ENCODE data around the gene MAFG.

The MAFG gene

GRCh38 chr17:81869221-81870130 is 58.1 kb downstream of the MAFG start:
- H3K36me3 ChIP-seq (ENCODE audit: low read depth), result peaks cover 47% of the 10 kb centered on the region
- H3K9me3 ChIP-seq (ENCODE audit: severe bottlenecking), result no peaks in the 10 kb centered on the region
- no peaks in the 10 kb centered on the region for H3K27me3 ChIP-seq (ENCODE audit: insufficient read depth, poor library complexity, severe bottlenecking)
- TF ChIP-seq CTCF (IDR thresholded peaks at IDR 0.05; ENCODE audit: poor library complexity, severe bottlenecking), result peak; percentile 89
- H3K27ac ChIP-seq (ENCODE audit: poor library complexity, severe bottlenecking), result peak overlapping the region; percentile 98
- ATAC-seq (ENCODE audit: low read depth), result no peak
- DNase-seq (ENCODE audit: low spot score), result peak; percentile 75
- H3K4me1 ChIP-seq (ENCODE audit: insufficient read depth, poor library complexity, severe bottlenecking), result peaks cover 31% of the 10 kb centered on the region
- peak overlapping the region; percentile 82 for H3K4me3 ChIP-seq (ENCODE audit: severe bottlenecking)

- ATAC-seq (ENCODE audit: low read depth) (peak; percentile 36), DNase-seq (ENCODE audit: low spot score) (peak; percentile 96)
- H3K36me3 ChIP-seq (ENCODE audit: low read depth), result peaks cover 54% of the 10 kb centered on the region
- H3K27ac ChIP-seq (ENCODE audit: poor library complexity, severe bottlenecking), result peak overlapping the region; percentile 98
- no peaks in the 10 kb centered on the region for H3K27me3 ChIP-seq (ENCODE audit: insufficient read depth, poor library complexity, severe bottlenecking)
- no peak for TF ChIP-seq CTCF (IDR thresholded peaks at IDR 0.05; ENCODE audit: poor library complexity, severe bottlenecking)
- peaks cover 31% of the 10 kb centered on the region for H3K4me1 ChIP-seq (ENCODE audit: insufficient read depth, poor library complexity, severe bottlenecking)
- peak overlapping the region; percentile 82 for H3K4me3 ChIP-seq (ENCODE audit: severe bottlenecking)
- no peaks in the 10 kb centered on the region for H3K9me3 ChIP-seq (ENCODE audit: severe bottlenecking)
Measured at GRCh38 chr17:81868674-81869220, 58.8 kb downstream of the MAFG start.
